AG09309 (cell line): ENCODE results near the gene CCDC92B.

Experiments used
- DNase-seq: peaks from one replicate; pipeline ENCODE4 v3.0.0-alpha.2; 2010; ENCODE audit warnings: low read depth
- H3K4me3 ChIP-seq: 2 replicates; pipeline ENCODE4 v1.5.1; 2011; ENCODE audit warnings: mild to moderate bottlenecking, low read depth, low read length, moderate library complexity; ENCODE audit not compliant: control insufficient read depth
- TF ChIP-seq, protein P1 (sequence below): IDR thresholded peaks from 2 replicates; pipeline ENCODE4 v1.5.1; 2011; ENCODE audit warnings: mild to moderate bottlenecking, low read depth, low read length, inconsistent platforms; ENCODE audit not compliant: insufficient read depth, control insufficient read depth; ENCODE audit errors: missing control alignments

The CCDC92B gene

DNA sequence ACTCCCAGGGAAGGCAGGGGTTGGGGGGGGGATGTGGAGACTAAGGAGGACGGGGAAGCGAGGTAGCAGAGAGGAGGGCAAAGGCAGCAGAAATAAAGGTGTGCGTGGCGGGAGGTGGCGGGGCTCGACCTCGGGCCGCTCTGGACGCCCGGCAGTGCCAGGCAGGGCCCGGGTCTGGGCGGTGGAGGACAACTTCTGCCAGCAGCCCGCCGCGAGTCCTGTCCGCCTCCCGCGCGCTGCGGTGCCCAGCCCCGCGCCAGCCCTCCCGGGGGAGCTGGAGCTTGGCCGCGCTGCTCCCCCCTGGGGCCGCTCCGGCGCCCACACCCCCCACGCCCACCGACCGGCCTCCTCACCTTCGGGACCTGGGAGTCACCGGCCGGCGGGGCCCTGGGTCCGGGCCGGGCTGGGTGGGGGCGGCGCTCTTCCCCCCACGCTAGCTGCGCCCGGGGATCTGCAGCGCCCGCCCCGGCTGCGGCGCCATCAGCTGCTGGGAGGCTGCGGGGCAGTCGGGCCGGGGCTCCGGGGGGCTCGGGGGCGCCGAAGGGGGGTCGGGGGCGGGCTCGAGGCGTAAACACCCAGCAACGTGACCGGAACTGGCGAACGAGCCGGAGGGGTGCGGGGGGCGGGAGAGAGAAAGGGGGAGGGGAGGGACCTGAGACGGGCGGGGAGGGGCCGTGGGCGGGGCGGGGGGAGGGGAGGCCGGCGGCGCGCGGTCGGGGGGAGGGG, at the start of gene CCDC92B:
TSS of gene CCDC92B (minus strand) at position 595 of the 726 bp plus-strand sequence. CDS start 14,507 bp downstream, outside the sequence.
- H3K4me3 ChIP-seq = no peak within 1 kb of the TSS
- TF ChIP-seq, protein P1, sequence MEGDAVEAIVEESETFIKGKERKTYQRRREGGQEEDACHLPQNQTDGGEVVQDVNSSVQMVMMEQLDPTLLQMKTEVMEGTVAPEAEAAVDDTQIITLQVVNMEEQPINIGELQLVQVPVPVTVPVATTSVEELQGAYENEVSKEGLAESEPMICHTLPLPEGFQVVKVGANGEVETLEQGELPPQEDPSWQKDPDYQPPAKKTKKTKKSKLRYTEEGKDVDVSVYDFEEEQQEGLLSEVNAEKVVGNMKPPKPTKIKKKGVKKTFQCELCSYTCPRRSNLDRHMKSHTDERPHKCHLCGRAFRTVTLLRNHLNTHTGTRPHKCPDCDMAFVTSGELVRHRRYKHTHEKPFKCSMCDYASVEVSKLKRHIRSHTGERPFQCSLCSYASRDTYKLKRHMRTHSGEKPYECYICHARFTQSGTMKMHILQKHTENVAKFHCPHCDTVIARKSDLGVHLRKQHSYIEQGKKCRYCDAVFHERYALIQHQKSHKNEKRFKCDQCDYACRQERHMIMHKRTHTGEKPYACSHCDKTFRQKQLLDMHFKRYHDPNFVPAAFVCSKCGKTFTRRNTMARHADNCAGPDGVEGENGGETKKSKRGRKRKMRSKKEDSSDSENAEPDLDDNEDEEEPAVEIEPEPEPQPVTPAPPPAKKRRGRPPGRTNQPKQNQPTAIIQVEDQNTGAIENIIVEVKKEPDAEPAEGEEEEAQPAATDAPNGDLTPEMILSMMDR = no peak
- DNase-seq = no peak

- TF ChIP-seq, protein P1 = no peak
- no peak for DNase-seq
- H3K4me3 ChIP-seq = no peak overlapping the region
These were observed 49.2 kb upstream of the CCDC92B start for GRCh38 chr17:2798678-2799077.

- TF ChIP-seq, protein P1 = no peak
- H3K4me3 ChIP-seq = no peak overlapping the region
- DNase-seq = no peak
These were observed 48.7 kb upstream of the CCDC92B start for GRCh38 chr17:2798188-2798587.

DNA sequence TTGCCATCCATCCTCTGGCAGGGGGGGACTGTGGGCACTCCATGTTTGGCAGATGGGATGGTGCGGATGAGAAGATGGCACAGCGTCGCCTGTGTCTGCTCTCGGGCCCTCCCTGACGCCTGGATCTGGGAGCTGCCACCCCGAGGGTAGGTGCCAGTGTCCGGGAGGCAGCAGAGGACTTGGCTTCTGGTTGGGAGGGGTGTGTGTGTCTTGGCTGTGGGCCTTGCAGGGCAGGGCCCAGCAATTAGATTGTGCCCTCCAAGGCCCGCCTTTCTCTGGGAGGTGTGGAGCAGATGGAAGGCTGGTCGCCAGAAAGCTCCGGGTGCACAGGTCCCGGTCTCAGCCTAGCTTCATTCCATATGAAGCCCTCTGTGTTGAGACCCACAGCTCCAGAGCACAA, 48.2 kb upstream of the CCDC92B start:
- DNase-seq = no peak
- TF ChIP-seq, protein P1 = no peak
- no peak overlapping the region for H3K4me3 ChIP-seq

GRCh38 chr17:2797226-2797625, 47.8 kb upstream of the CCDC92B start:
- TF ChIP-seq, protein P1 = no peak
- no peak for DNase-seq
- H3K4me3 ChIP-seq = no peak overlapping the region

DNA sequence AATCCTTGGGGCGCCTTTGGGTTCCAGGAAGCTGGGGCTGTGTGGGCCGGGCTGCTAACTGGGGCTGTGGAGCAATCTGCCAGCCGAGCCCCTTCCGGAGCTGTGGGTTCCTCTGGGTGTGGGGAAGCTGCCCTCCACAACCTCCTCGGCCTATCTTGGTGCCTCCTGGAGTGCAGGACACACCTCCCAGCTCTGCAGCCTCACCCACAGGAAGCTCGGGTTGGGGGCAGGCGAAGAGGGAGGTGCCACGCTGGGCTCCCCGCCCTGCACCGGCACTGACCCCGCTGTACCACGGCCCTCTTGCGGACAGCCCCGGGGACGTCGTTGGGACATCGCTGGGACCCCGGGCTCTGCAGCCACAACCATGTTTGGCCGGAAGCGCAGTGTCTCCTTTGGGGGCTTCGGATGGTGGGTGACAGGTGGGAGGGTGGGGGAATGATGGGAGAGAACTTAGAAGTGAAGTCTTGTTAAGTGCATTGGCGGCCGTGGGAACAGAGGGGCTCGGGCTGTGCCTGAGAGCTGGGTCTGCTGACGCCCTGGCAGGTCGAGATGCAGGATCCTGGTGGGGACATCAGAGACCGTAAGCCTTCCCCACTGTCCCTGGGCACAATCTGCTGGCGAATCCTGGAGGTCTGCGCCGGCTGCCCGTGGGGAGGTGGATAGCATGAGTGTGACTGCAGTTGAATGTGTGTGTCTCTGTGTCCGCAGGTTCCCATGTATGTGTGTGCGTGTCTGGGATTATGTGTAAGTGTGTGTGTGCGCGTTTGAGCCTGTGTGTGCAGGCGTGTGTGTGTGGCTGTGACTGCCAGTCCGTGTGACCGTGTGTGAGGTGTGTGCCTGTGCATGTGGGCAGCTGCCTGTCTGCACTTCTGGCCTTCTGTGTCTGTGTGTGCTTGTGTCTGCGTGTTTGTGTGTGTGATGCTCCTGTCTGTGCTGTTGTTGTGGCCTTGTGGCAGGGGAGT, 47.0 kb upstream of the CCDC92B start, which contains the start of gene RAP1GAP2:
TSS of gene RAP1GAP2 (plus strand) at position 275 of the 962 bp plus-strand sequence. CDS start at position 365, 90 bp downstream.
- no peak for DNase-seq
- TF ChIP-seq, protein P1 = no peak
- no peak within 1 kb of the TSS for H3K4me3 ChIP-seq
